H9 (cell line): Measurements from ENCODE around the gene LRP1-AS. TPM values are rescaled to one million over a fixed set of nuclear protein-coding genes. Genes with fewer than 3 reads are reported as not detected.

Source experiments
- DNase-seq: peaks from one replicate; pipeline ENCODE4 v3.0.0-alpha.2; 2017
- H2AFZ ChIP-seq: one replicate; pipeline ENCODE4 v1.6.1; 2013; ENCODE audit warnings: mild to moderate bottlenecking, low read length, control low read depth, moderate library complexity
- H2AK5ac ChIP-seq: 2 replicates; pipeline ENCODE4 v1.6.1; 2013; ENCODE audit warnings: low read length, control low read depth, mixed read lengths; ENCODE audit not compliant: insufficient read length
- H2BK120ac ChIP-seq: one replicate; pipeline ENCODE4 v1.6.1; 2013; ENCODE audit warnings: low read depth, mild to moderate bottlenecking, low read length, control low read depth, inconsistent platforms; ENCODE audit not compliant: poor library complexity, severe bottlenecking
- H2BK12ac ChIP-seq: 2 replicates; pipeline ENCODE4 v1.6.1; 2013; ENCODE audit warnings: low read length, control low read depth, mixed read lengths, low read depth; ENCODE audit not compliant: insufficient read length
- H2BK15ac ChIP-seq: 2 replicates; pipeline ENCODE4 v1.6.1; 2013; ENCODE audit warnings: low read depth, low read length, control low read depth
- H2BK20ac ChIP-seq: one replicate; pipeline ENCODE4 v1.6.1; 2013; ENCODE audit warnings: low read depth, mild to moderate bottlenecking, low read length, control low read depth, inconsistent platforms; ENCODE audit not compliant: poor library complexity, severe bottlenecking
- H2BK5ac ChIP-seq: 2 replicates; pipeline ENCODE4 v1.6.1; 2013; ENCODE audit warnings: low read length, control low read depth, mixed read lengths; ENCODE audit not compliant: insufficient read length
- H3K14ac ChIP-seq: 2 replicates; pipeline ENCODE4 v1.6.1; 2013; ENCODE audit warnings: low read length, control low read depth; ENCODE audit not compliant: insufficient read depth
- H3K18ac ChIP-seq: 2 replicates; pipeline ENCODE4 v1.6.1; 2013; ENCODE audit warnings: low read depth, mild to moderate bottlenecking, mixed read lengths, low read length, control low read depth; ENCODE audit not compliant: insufficient read length
- H3K23ac ChIP-seq: 2 replicates; pipeline ENCODE4 v1.6.1; 2013; ENCODE audit warnings: low read length, control low read depth, mixed read lengths, low read depth; ENCODE audit not compliant: insufficient read length
- H3K23me2 ChIP-seq: 2 replicates; pipeline ENCODE4 v1.6.1; 2013; ENCODE audit warnings: low read depth, mild to moderate bottlenecking, mixed read lengths, low read length, control low read depth; ENCODE audit not compliant: insufficient read length, poor library complexity, severe bottlenecking
- H3K27ac ChIP-seq: 2 replicates; pipeline ENCODE4 v1.5.1; 2013; ENCODE audit warnings: low read length, control low read depth, mixed read lengths, low read depth; ENCODE audit not compliant: insufficient read length
- H3K27me3 ChIP-seq: 2 replicates; pipeline ENCODE4 v1.6.1; 2013; ENCODE audit warnings: low read length, control low read depth, inconsistent platforms; ENCODE audit not compliant: insufficient read depth
- H3K4ac ChIP-seq: 2 replicates; pipeline ENCODE4 v1.6.1; 2013; ENCODE audit warnings: low read depth, mild to moderate bottlenecking, control low read depth, inconsistent platforms, low read length, moderate library complexity
- H3K4me1 ChIP-seq: 2 replicates; pipeline ENCODE4 v1.6.1; 2013; ENCODE audit warnings: low read length, control low read depth, inconsistent platforms; ENCODE audit not compliant: insufficient read depth
- H3K4me2 ChIP-seq: 2 replicates; pipeline ENCODE4 v1.6.1; 2013; ENCODE audit warnings: low read length, control low read depth, mixed read lengths; ENCODE audit not compliant: insufficient read length, insufficient read depth
- H3K56ac ChIP-seq: 2 replicates; pipeline ENCODE4 v1.6.1; 2013; ENCODE audit warnings: low read depth, mild to moderate bottlenecking, mixed read lengths, low read length, control low read depth; ENCODE audit not compliant: insufficient read length
- H3K79me1 ChIP-seq: 2 replicates; pipeline ENCODE4 v1.6.1; 2013; ENCODE audit warnings: low read depth, mild to moderate bottlenecking, moderate library complexity, low read length, control low read depth, inconsistent platforms; ENCODE audit not compliant: insufficient read depth, poor library complexity, severe bottlenecking
- H3K79me2 ChIP-seq: 2 replicates; pipeline ENCODE4 v1.6.1; 2013; ENCODE audit warnings: low read length, control low read depth, inconsistent platforms; ENCODE audit not compliant: insufficient read depth
- H3K9ac ChIP-seq: 2 replicates; pipeline ENCODE4 v1.6.1; 2013; ENCODE audit warnings: low read length, control low read depth, mixed read lengths; ENCODE audit not compliant: insufficient read length; ENCODE audit errors: extremely low read depth
- H3K9me3 ChIP-seq: one replicate; pipeline ENCODE4 v1.6.1; 2013; ENCODE audit warnings: low read depth, low read length, inconsistent platforms; ENCODE audit not compliant: control insufficient read depth
- H3T11ph ChIP-seq: one replicate; pipeline ENCODE4 v1.6.1; 2013; ENCODE audit warnings: mild to moderate bottlenecking, low read length, control low read depth, inconsistent platforms
- H4K20me1 ChIP-seq: one replicate; pipeline ENCODE4 v1.6.1; 2013; ENCODE audit not compliant: control insufficient read depth, insufficient read length, insufficient read depth
- H4K5ac ChIP-seq: 2 replicates; pipeline ENCODE4 v1.6.1; 2013; ENCODE audit warnings: low read depth, mild to moderate bottlenecking, mixed read lengths, low read length, control low read depth; ENCODE audit not compliant: insufficient read length
- H4K8ac ChIP-seq: replicated peaks from 2 replicates; pipeline ENCODE4 v1.6.1; 2013; ENCODE audit warnings: low read length, control low read depth, mixed read lengths, low read depth; ENCODE audit not compliant: insufficient read length
- H4K91ac ChIP-seq: 2 replicates; pipeline ENCODE4 v1.6.1; 2013; ENCODE audit warnings: low read depth, mild to moderate bottlenecking, moderate library complexity, mixed read lengths, low read length, control low read depth; ENCODE audit not compliant: insufficient read length
- H3K27ac Mint-ChIP-seq, 3 experiments: 2 replicates in 2 of 3; 3 replicates in 1 of 3; pipeline ENCODE4 v1.8.0; 2020 to 2021; ENCODE audit warnings: mixed read lengths in 3 of 3, mild to moderate bottlenecking in 1 of 3, moderate library complexity in 1 of 3
- H3K27me3 Mint-ChIP-seq: 2 replicates; pipeline ENCODE4 v1.8.0; 2021; ENCODE audit warnings: low read depth, mild to moderate bottlenecking, moderate library complexity, mixed read lengths
- H3K36me3 Mint-ChIP-seq, 3 experiments: 2 replicates in 2 of 3; 3 replicates in 1 of 3; pipeline ENCODE4 v1.8.0; 2020 to 2021; ENCODE audit warnings: low read depth in 3 of 3, mixed read lengths in 3 of 3; ENCODE audit not compliant: insufficient read depth in 1 of 3
- H3K4me1 Mint-ChIP-seq, 2 experiments: 2 replicates each; pipeline ENCODE4 v1.8.0; 2020; ENCODE audit warnings: mixed read lengths in 2 of 2
- H3K4me3 Mint-ChIP-seq, 2 experiments: 2 replicates in 1 of 2; 3 replicates in 1 of 2; pipeline ENCODE4 v1.8.0; 2020 to 2021; ENCODE audit warnings: mild to moderate bottlenecking in 2 of 2, mixed read lengths in 2 of 2, moderate library complexity in 1 of 2
- H3K9me3 Mint-ChIP-seq, 2 experiments: 2 replicates in 1 of 2; 3 replicates in 1 of 2; pipeline ENCODE4 v1.8.0; 2020; ENCODE audit warnings: mild to moderate bottlenecking in 2 of 2, mixed read lengths in 2 of 2, moderate library complexity in 1 of 2
- WGBS: extraction: QIAGEN DNeasy Blood & Tissue Kit; methylation state at CpG from one replicate; pipeline ENCODE4 v1.1.7; 2013; ENCODE audit warnings: missing lambda C conversion rate, low lambda C conversion rate, mixed read lengths; ENCODE audit not compliant: insufficient read length; ENCODE audit errors: extremely low coverage; 5-methylcytosine and 5-hydroxymethylcytosine counted together
- total RNA-seq: library from RNA; stranded (reverse); gene quantifications from 2 replicates; pipeline ENCODE4 v1.2.1, GENCODE V29; 2021
- TF ChIP-seq, protein P1 (sequence below): fragments of 200-600 bp; sonication (generic); conservative IDR thresholded peaks from 3 replicates; pipeline ENCODE4 v1.8.0; 2021; ENCODE audit warnings: antibody characterized with exemption, mild to moderate bottlenecking

LRP1-AS gene
- total RNA-seq, 1 experiment from 2014 or later, result not detected

DNA sequence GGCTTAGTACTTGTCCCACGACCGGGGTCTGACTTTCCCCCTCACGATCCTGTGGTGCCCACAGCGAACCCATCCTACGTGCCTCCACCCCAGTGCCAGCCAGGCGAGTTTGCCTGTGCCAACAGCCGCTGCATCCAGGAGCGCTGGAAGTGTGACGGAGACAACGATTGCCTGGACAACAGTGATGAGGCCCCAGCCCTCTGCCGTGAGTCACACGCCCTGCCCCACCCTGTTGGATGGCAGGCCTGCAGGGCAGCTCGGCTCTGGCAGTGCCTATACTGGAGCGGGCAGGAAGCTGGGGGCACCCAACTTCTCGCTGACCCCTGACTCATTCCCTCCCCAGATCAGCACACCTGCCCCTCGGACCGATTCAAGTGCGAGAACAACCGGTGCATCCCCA, 18.3 kb upstream of the LRP1-AS start:
- H3K79me1 ChIP-seq, result no peaks in the 10 kb centered on the region
- DNase-seq, result no peak
- no peak overlapping the region for H2BK120ac ChIP-seq
- H3K79me2 ChIP-seq, result no peaks in the 10 kb centered on the region
- H2BK5ac ChIP-seq, result no peak overlapping the region
- no peak overlapping the region for H2BK12ac ChIP-seq
- Mint-ChIP-seq H3K4me3 (no peak overlapping the region), H3K4me1 (no peaks in the 10 kb centered on the region), H3K36me3 (peaks cover 53 to 95% (median 91%) of the 10 kb centered on the region in 3 experiments; a peak in 6 of 7 replicates), H3K27ac (no peak overlapping the region), H3K27me3 (no peaks in the 10 kb centered on the region), H3K9me3 (no peaks in the 10 kb centered on the region)
- H4K8ac ChIP-seq, result no peak overlapping the region
- H2AFZ ChIP-seq, result no peak overlapping the region
- H3K4ac ChIP-seq, result no peak overlapping the region
- H3K18ac ChIP-seq, result no peak overlapping the region
- no peak overlapping the region for H3K14ac ChIP-seq
- H3K27ac ChIP-seq, result no peak overlapping the region
- no peak overlapping the region for H3T11ph ChIP-seq
- H3K56ac ChIP-seq, result no peak overlapping the region
- no peaks in the 10 kb centered on the region for H3K9me3 ChIP-seq
- no peaks in the 10 kb centered on the region for H3K27me3 ChIP-seq
- no peak overlapping the region for H2AK5ac ChIP-seq
- no peak overlapping the region for H3K9ac ChIP-seq
- no peak overlapping the region for H2BK15ac ChIP-seq
- no peak overlapping the region for H3K4me2 ChIP-seq
- no peak overlapping the region for H4K5ac ChIP-seq
- no peak overlapping the region for H2BK20ac ChIP-seq
- TF ChIP-seq, protein P1, sequence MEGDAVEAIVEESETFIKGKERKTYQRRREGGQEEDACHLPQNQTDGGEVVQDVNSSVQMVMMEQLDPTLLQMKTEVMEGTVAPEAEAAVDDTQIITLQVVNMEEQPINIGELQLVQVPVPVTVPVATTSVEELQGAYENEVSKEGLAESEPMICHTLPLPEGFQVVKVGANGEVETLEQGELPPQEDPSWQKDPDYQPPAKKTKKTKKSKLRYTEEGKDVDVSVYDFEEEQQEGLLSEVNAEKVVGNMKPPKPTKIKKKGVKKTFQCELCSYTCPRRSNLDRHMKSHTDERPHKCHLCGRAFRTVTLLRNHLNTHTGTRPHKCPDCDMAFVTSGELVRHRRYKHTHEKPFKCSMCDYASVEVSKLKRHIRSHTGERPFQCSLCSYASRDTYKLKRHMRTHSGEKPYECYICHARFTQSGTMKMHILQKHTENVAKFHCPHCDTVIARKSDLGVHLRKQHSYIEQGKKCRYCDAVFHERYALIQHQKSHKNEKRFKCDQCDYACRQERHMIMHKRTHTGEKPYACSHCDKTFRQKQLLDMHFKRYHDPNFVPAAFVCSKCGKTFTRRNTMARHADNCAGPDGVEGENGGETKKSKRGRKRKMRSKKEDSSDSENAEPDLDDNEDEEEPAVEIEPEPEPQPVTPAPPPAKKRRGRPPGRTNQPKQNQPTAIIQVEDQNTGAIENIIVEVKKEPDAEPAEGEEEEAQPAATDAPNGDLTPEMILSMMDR, result no peak
- H3K23ac ChIP-seq, result no peak overlapping the region
- no peaks in the 10 kb centered on the region for H4K20me1 ChIP-seq
- H3K23me2 ChIP-seq, result no peaks in the 10 kb centered on the region
- whole genome bisulfite sequencing, result no CpG with 5 or more reads among the region's 19 CpGs
- no peaks in the 10 kb centered on the region for H3K4me1 ChIP-seq
- no peak overlapping the region for H4K91ac ChIP-seq
